ENCODE data around the gene DNMBP.

DNA sequence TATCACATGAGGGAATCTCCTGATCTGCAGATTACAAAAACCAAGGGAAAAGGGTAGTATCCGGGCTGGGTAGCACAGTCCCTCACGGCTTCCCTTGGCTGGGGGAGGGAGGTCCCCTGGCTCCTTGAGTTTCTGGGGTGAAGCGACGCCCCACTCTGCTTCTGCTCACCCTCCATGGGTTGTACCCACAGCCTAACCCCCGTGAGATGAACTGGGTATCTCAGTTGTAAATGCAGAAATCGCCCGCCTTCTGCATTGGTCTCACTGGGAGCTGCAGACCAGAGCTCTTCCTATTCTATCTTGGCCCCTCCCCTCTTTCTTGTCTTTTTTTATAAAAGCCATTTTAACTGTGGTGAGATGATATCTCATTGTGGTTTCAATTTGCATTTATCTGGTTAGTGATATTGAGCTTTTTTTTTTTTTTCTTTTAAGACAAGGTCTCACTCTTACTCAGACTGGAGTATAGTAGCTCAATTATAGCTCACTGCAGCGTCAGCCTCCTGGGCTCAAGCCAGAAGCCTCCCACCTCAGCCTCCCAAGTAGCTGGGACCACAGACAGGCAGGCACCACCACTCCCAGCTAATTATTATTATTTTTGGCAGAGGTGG lies 139.5 kb downstream of the DNMBP start:
- TF ChIP-seq, protein P1, sequence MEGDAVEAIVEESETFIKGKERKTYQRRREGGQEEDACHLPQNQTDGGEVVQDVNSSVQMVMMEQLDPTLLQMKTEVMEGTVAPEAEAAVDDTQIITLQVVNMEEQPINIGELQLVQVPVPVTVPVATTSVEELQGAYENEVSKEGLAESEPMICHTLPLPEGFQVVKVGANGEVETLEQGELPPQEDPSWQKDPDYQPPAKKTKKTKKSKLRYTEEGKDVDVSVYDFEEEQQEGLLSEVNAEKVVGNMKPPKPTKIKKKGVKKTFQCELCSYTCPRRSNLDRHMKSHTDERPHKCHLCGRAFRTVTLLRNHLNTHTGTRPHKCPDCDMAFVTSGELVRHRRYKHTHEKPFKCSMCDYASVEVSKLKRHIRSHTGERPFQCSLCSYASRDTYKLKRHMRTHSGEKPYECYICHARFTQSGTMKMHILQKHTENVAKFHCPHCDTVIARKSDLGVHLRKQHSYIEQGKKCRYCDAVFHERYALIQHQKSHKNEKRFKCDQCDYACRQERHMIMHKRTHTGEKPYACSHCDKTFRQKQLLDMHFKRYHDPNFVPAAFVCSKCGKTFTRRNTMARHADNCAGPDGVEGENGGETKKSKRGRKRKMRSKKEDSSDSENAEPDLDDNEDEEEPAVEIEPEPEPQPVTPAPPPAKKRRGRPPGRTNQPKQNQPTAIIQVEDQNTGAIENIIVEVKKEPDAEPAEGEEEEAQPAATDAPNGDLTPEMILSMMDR (conservative IDR thresholded peaks at IDR 0.05; ENCODE audit: low read depth in 2 of 2): no peak
- TF ChIP-seq, protein P2, sequence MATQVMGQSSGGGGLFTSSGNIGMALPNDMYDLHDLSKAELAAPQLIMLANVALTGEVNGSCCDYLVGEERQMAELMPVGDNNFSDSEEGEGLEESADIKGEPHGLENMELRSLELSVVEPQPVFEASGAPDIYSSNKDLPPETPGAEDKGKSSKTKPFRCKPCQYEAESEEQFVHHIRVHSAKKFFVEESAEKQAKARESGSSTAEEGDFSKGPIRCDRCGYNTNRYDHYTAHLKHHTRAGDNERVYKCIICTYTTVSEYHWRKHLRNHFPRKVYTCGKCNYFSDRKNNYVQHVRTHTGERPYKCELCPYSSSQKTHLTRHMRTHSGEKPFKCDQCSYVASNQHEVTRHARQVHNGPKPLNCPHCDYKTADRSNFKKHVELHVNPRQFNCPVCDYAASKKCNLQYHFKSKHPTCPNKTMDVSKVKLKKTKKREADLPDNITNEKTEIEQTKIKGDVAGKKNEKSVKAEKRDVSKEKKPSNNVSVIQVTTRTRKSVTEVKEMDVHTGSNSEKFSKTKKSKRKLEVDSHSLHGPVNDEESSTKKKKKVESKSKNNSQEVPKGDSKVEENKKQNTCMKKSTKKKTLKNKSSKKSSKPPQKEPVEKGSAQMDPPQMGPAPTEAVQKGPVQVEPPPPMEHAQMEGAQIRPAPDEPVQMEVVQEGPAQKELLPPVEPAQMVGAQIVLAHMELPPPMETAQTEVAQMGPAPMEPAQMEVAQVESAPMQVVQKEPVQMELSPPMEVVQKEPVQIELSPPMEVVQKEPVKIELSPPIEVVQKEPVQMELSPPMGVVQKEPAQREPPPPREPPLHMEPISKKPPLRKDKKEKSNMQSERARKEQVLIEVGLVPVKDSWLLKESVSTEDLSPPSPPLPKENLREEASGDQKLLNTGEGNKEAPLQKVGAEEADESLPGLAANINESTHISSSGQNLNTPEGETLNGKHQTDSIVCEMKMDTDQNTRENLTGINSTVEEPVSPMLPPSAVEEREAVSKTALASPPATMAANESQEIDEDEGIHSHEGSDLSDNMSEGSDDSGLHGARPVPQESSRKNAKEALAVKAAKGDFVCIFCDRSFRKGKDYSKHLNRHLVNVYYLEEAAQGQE (IDR thresholded peaks at IDR 0.05; ENCODE audit: unreplicated experiment): no peak
- TF ChIP-seq POLR2AphosphoS5 (IDR thresholded peaks at IDR 0.05; ENCODE audit: low read depth) (no peak), EZH2 (IDR thresholded peaks at IDR 0.05; ENCODE audit: low read depth, unreplicated experiment) (no peak), CREB1 (CRISPR knock-in tag; IDR thresholded peaks at IDR 0.05; ENCODE audit: low read depth) (no peak), STAT1 (IDR thresholded peaks at IDR 0.05; ENCODE audit: unreplicated experiment) (no peak), EZH2phosphoT487 (IDR thresholded peaks at IDR 0.05; ENCODE audit: unreplicated experiment) (no peak)
- TF ChIP-seq, protein P3, sequence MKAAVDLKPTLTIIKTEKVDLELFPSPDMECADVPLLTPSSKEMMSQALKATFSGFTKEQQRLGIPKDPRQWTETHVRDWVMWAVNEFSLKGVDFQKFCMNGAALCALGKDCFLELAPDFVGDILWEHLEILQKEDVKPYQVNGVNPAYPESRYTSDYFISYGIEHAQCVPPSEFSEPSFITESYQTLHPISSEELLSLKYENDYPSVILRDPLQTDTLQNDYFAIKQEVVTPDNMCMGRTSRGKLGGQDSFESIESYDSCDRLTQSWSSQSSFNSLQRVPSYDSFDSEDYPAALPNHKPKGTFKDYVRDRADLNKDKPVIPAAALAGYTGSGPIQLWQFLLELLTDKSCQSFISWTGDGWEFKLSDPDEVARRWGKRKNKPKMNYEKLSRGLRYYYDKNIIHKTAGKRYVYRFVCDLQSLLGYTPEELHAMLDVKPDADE (IDR thresholded peaks at IDR 0.05): no peak

Data from GM23338 (cell line).